Measurements from ENCODE around the gene SUCLG2. TPM values are rescaled to one million over a fixed set of nuclear protein-coding genes. Genes with fewer than 3 reads are reported as not detected.

SUCLG2 gene
- total RNA-seq, 2 experiments from 2014 or later: 28.3 to 44.7 TPM

- Histone ChIP-seq H3K36me3 (ENCODE audit: insufficient read depth, low read length) (peaks cover 10% of the 10 kb centered on the region; the same call in 1 of the 2 replicates), H3K9me2 (ENCODE audit: insufficient read depth, low read length) (no peaks in the 10 kb centered on the region), H3K4me3 (ENCODE audit: low read depth, low read length, poor library complexity, severe bottlenecking) (no peak overlapping the region), H3K27ac (ENCODE audit: low read depth, low read length, poor library complexity, severe bottlenecking) (no peak overlapping the region), H2AFZ (ENCODE audit: low read length) (no peak overlapping the region), H3K9me3 (ENCODE audit: low read length) (no peaks in the 10 kb centered on the region), H3K4me2 (ENCODE audit: low read length) (no peak overlapping the region), H3K79me2 (ENCODE audit: insufficient read depth, low read depth, low read length) (no peaks in the 10 kb centered on the region), H4K20me1 (ENCODE audit: insufficient read depth, low read length) (no peaks in the 10 kb centered on the region), H3K4me1 (ENCODE audit: insufficient read depth, low read length, poor library complexity, severe bottlenecking) (peaks cover 5% of the 10 kb centered on the region)
- DNase-seq (ENCODE audit: low spot score): no peak
- ChIA-PET CTCF (ENCODE audit: unreplicated experiment) (interaction anchor here (0.6 kb wide), 1 partner anchor 625 kb away, joined by 3 read pairs; no protein-coding TSS in a partner anchor), POLR2A (interaction anchor here (0.6 to 1.4 kb wide), 2 partner anchors 17 to 109 kb away, joined by 3 to 4 read pairs; no protein-coding TSS in a partner anchor)
- no peak for TF ChIP-seq EZH2phosphoT487 (IDR thresholded peaks at IDR 0.05; ENCODE audit: borderline replicate concordance, low read depth, low read length)
- TF ChIP-seq CTCF (conservative IDR thresholded peaks at IDR 0.05; ENCODE audit: low read length): no peak
- intact Hi-C loops (cut with micrococcal nuclease; ENCODE audit: unreplicated experiment): no loop called here
- BruUV-seq (replicated peaks): no TSS peak
Measured at GRCh38 chr3:67564008-67564407, 90.4 kb downstream of the SUCLG2 start.

- ChIA-PET POLR2A (interaction anchor here (0.9 to 1.6 kb wide), 2 partner anchors 39 to 129 kb away, joined by 3 to 5 read pairs; no protein-coding TSS in a partner anchor), CTCF (ENCODE audit: unreplicated experiment) (no interaction called here)
- no peak for DNase-seq (ENCODE audit: low spot score)
- Histone ChIP-seq H4K20me1 (ENCODE audit: insufficient read depth, low read length) (no peaks in the 10 kb centered on the region), H3K27ac (ENCODE audit: low read depth, low read length, poor library complexity, severe bottlenecking) (no peak overlapping the region), H3K9me2 (ENCODE audit: insufficient read depth, low read length) (no peaks in the 10 kb centered on the region), H2AFZ (ENCODE audit: low read length) (no peak overlapping the region), H3K4me1 (ENCODE audit: insufficient read depth, low read length, poor library complexity, severe bottlenecking) (peaks cover 5% of the 10 kb centered on the region), H3K4me2 (ENCODE audit: low read length) (no peak overlapping the region), H3K36me3 (ENCODE audit: insufficient read depth, low read length) (peaks cover 17% of the 10 kb centered on the region; the same call in 1 of the 2 replicates), H3K4me3 (ENCODE audit: low read depth, low read length, poor library complexity, severe bottlenecking) (no peak overlapping the region), H3K9me3 (ENCODE audit: low read length) (no peaks in the 10 kb centered on the region), H3K79me2 (ENCODE audit: insufficient read depth, low read depth, low read length) (no peaks in the 10 kb centered on the region)
- intact Hi-C loops (cut with micrococcal nuclease; ENCODE audit: unreplicated experiment): no loop called here
- no TSS peak for BruUV-seq (replicated peaks)
- TF ChIP-seq CTCF (conservative IDR thresholded peaks at IDR 0.05; ENCODE audit: low read length) (no peak), EZH2phosphoT487 (IDR thresholded peaks at IDR 0.05; ENCODE audit: borderline replicate concordance, low read depth, low read length) (no peak)
Measured at GRCh38 chr3:67561667-67562394, 92.6 kb downstream of the SUCLG2 start.

- no peaks in the 10 kb centered on the region for H3K79me2 ChIP-seq (ENCODE audit: insufficient read depth, low read depth, low read length)
- no peaks in the 10 kb centered on the region for H3K9me3 ChIP-seq (ENCODE audit: low read length)
- CTCF ChIA-PET (ENCODE audit: unreplicated experiment): no interaction called here
- no peak overlapping the region for H3K4me3 ChIP-seq (ENCODE audit: low read depth, low read length, poor library complexity, severe bottlenecking)
- peaks cover 17% of the 10 kb centered on the region; the same call in 1 of the 2 replicates for H3K36me3 ChIP-seq (ENCODE audit: insufficient read depth, low read length)
- TF ChIP-seq EZH2phosphoT487 (IDR thresholded peaks at IDR 0.05; ENCODE audit: borderline replicate concordance, low read depth, low read length) (no peak), CTCF (conservative IDR thresholded peaks at IDR 0.05; ENCODE audit: low read length) (no peak)
- H3K4me1 ChIP-seq (ENCODE audit: insufficient read depth, low read length, poor library complexity, severe bottlenecking): peaks cover 5% of the 10 kb centered on the region
- DNase-seq (ENCODE audit: low spot score): no peak
- no peak overlapping the region for H3K27ac ChIP-seq (ENCODE audit: low read depth, low read length, poor library complexity, severe bottlenecking)
- POLR2A ChIA-PET: interaction anchor here (0.5 to 1.6 kb wide), 2 partner anchors 94 to 128 kb away, joined by 3 to 5 read pairs; no protein-coding TSS in a partner anchor
- intact Hi-C loops (cut with micrococcal nuclease; ENCODE audit: unreplicated experiment): no loop called here
- no peaks in the 10 kb centered on the region for H3K9me2 ChIP-seq (ENCODE audit: insufficient read depth, low read length)
- no TSS peak for BruUV-seq (replicated peaks)
- H4K20me1 ChIP-seq (ENCODE audit: insufficient read depth, low read length): no peaks in the 10 kb centered on the region
- H3K4me2 ChIP-seq (ENCODE audit: low read length): no peak overlapping the region
- H2AFZ ChIP-seq (ENCODE audit: low read length): no peak overlapping the region
Measured at GRCh38 chr3:67561266-67561665, 93.1 kb downstream of the SUCLG2 start.

Measured in OCI-LY7 (cell line).